Epithelial cell of esophagus (primary cell): Measurements from ENCODE around the gene RPA3.

Experiments used
- DNase-seq: peaks from one replicate; pipeline ENCODE4 v3.0.0; 2010; ENCODE audit warnings: low read depth
- H3K4me3 ChIP-seq: 2 replicates; pipeline ENCODE4 v1.5.1; 2011; ENCODE audit warnings: mild to moderate bottlenecking, low read length, control low read depth
- CTCF ChIP-seq: IDR thresholded peaks from 2 replicates; pipeline ENCODE4 v1.5.1; 2011; ENCODE audit warnings: low read depth, mild to moderate bottlenecking, low read length, control low read depth, inconsistent platforms; ENCODE audit not compliant: insufficient read depth; ENCODE audit errors: missing control alignments

The RPA3 gene

GRCh38 chr7:7710469-7710868 is 7.9 kb downstream of the RPA3 start:
- DNase-seq, result no peak
- H3K4me3 ChIP-seq, result no peak overlapping the region
- TF ChIP-seq CTCF, result no peak

- no peak for TF ChIP-seq CTCF
- H3K4me3 ChIP-seq, result no peak overlapping the region
- DNase-seq, result no peak
Measured at GRCh38 chr7:7709291-7709690, 9.1 kb downstream of the RPA3 start.

- H3K4me3 ChIP-seq, result no peak overlapping the region
- no peak for TF ChIP-seq CTCF
- peak; percentile 57 for DNase-seq
Measured at GRCh38 chr7:7707806-7708205, 10.6 kb downstream of the RPA3 start.

GRCh38 chr7:7707246-7707645 is 11.2 kb downstream of the RPA3 start:
- TF ChIP-seq CTCF, result no peak
- no peak overlapping the region for H3K4me3 ChIP-seq
- DNase-seq, result no peak

GRCh38 chr7:7706556-7707172 is 11.7 kb downstream of the RPA3 start:
- no peak for DNase-seq
- TF ChIP-seq CTCF, result no peak
- no peak overlapping the region for H3K4me3 ChIP-seq

GRCh38 chr7:7706101-7706511 is 12.3 kb downstream of the RPA3 start:
- DNase-seq, result no peak
- H3K4me3 ChIP-seq, result no peak overlapping the region
- no peak for TF ChIP-seq CTCF

- no peak for TF ChIP-seq CTCF
- peak; percentile 49 for DNase-seq
- H3K4me3 ChIP-seq, result no peak overlapping the region
Measured at GRCh38 chr7:7705318-7705717, 13.1 kb downstream of the RPA3 start.
